Liver (tissue), 9 donors: ENCODE measurements around the gene KATNB1. TPM values are rescaled to one million over a fixed set of nuclear protein-coding genes. Genes with fewer than 3 reads are reported as not detected.

Experiments
- DNase-seq: peaks from one replicate; pipeline ENCODE4 v3.0.0-alpha.2; 2017; ENCODE audit warnings: low spot score
- H3K27ac ChIP-seq, 2 donors: one replicate each; pipeline ENCODE4 v1.7.0; 2013; ENCODE audit warnings: inconsistent platforms in 2 of 2, low read length in 2 of 2, control low read depth in 1 of 2, low read depth in 1 of 2, mild to moderate bottlenecking in 1 of 2
- H3K27me3 ChIP-seq, 4 donors: one replicate each; pipeline versions ENCODE4 v1.6.1 to v1.7.0; 2013; ENCODE audit warnings: low read length in 3 of 4, inconsistent platforms in 1 of 4, mild to moderate bottlenecking in 1 of 4, moderate library complexity in 1 of 4; ENCODE audit not compliant: control insufficient read depth in 4 of 4, insufficient read depth in 4 of 4
- H3K36me3 ChIP-seq, 4 donors: one replicate each; pipeline versions ENCODE4 v1.6.1 to v1.7.0; 2013; ENCODE audit warnings: low read length in 3 of 4, mild to moderate bottlenecking in 3 of 4, low read depth in 1 of 4, moderate library complexity in 1 of 4; ENCODE audit not compliant: control insufficient read depth in 4 of 4, insufficient read depth in 3 of 4
- H3K4me1 ChIP-seq, 4 donors: one replicate each; pipeline versions ENCODE4 v1.6.1 to v1.7.0; 2013; ENCODE audit warnings: low read length in 3 of 4, mild to moderate bottlenecking in 3 of 4, moderate library complexity in 1 of 4; ENCODE audit not compliant: control insufficient read depth in 4 of 4, insufficient read depth in 4 of 4
- H3K4me3 ChIP-seq, 3 donors: one replicate each; pipeline versions ENCODE4 v1.6.1 to v1.7.0; 2013; ENCODE audit warnings: low read length in 3 of 3, control low read depth in 1 of 3, low read depth in 1 of 3, mild to moderate bottlenecking in 1 of 3
- H3K9ac ChIP-seq, 2 donors: one replicate each; pipeline ENCODE4 v1.7.0; 2013; ENCODE audit warnings: low read length in 2 of 2, mild to moderate bottlenecking in 2 of 2, moderate library complexity in 2 of 2, control low read depth in 1 of 2, low read depth in 1 of 2
- H3K9me3 ChIP-seq, 4 donors: one replicate each; pipeline versions ENCODE4 v1.6.1 to v1.7.0; 2013; ENCODE audit warnings: low read length in 3 of 4; ENCODE audit not compliant: control insufficient read depth in 4 of 4
- ATF3 ChIP-seq: IDR thresholded peaks from 2 replicates; pipeline ENCODE4 v1.6.1; 2016; ENCODE audit warnings: antibody characterized with exemption
- CTCF ChIP-seq: fragments of 150-350 bp; IDR thresholded peaks from 2 replicates; pipeline ENCODE4 v1.5.1; 2017; ENCODE audit warnings: improper control_type of control experiment, low read depth, low read length; ENCODE audit not compliant: missing input control
- EGR1 ChIP-seq, 2 donors: IDR thresholded peaks; 2 replicates each; pipeline ENCODE4 v1.6.1; 2016 to 2018; ENCODE audit warnings: antibody characterized with exemption in 2 of 2, low read depth in 2 of 2
- FOXA1 ChIP-seq: IDR thresholded peaks from 2 replicates; pipeline ENCODE4 v1.6.1; 2016; ENCODE audit warnings: antibody characterized with exemption
- FOXA2 ChIP-seq: IDR thresholded peaks from 2 replicates; pipeline ENCODE4 v1.6.1; 2016; ENCODE audit warnings: antibody characterized with exemption
- GABPA ChIP-seq, 2 donors: IDR thresholded peaks in 1 of 2; conservative IDR thresholded peaks in 1 of 2; 2 replicates each; pipeline ENCODE4 v1.6.1; 2016; ENCODE audit warnings: antibody characterized with exemption in 2 of 2, mild to moderate bottlenecking in 1 of 2, moderate library complexity in 1 of 2
- HNF4A ChIP-seq, 2 donors: conservative IDR thresholded peaks; 2 replicates each; pipeline ENCODE4 v1.6.1; 2016; ENCODE audit warnings: antibody characterized with exemption in 2 of 2, mild to moderate bottlenecking in 2 of 2
- HNF4G ChIP-seq: IDR thresholded peaks from 2 replicates; pipeline ENCODE4 v1.6.1; 2016; ENCODE audit warnings: antibody characterized with exemption
- JUND ChIP-seq, 2 donors: IDR thresholded peaks; 2 replicates each; pipeline ENCODE4 v1.6.1; 2016; ENCODE audit warnings: antibody characterized with exemption in 2 of 2
- NR2F2 ChIP-seq: IDR thresholded peaks from 2 replicates; pipeline ENCODE4 v1.6.1; 2016; ENCODE audit warnings: antibody characterized with exemption
- RAD21 ChIP-seq, 2 donors: IDR thresholded peaks; 2 replicates each; pipeline ENCODE4 v1.6.1; 2016; ENCODE audit warnings: antibody characterized with exemption in 2 of 2, mild to moderate bottlenecking in 2 of 2
- REST ChIP-seq: IDR thresholded peaks from 2 replicates; pipeline ENCODE4 v1.6.1; 2016; ENCODE audit warnings: antibody characterized with exemption, mild to moderate bottlenecking
- RXRA ChIP-seq, 2 donors: IDR thresholded peaks; 2 replicates each; pipeline ENCODE4 v1.6.1; 2017 to 2018; ENCODE audit warnings: antibody characterized with exemption in 2 of 2, mild to moderate bottlenecking in 1 of 2
- SP1 ChIP-seq: IDR thresholded peaks from 2 replicates; pipeline ENCODE4 v1.6.1; 2018; ENCODE audit warnings: antibody characterized with exemption, mild to moderate bottlenecking
- TAF1 ChIP-seq: conservative IDR thresholded peaks from 2 replicates; pipeline ENCODE4 v1.6.1; 2016; ENCODE audit warnings: antibody characterized with exemption, mild to moderate bottlenecking
- YY1 ChIP-seq: IDR thresholded peaks from 2 replicates; pipeline ENCODE4 v1.6.1; 2016; ENCODE audit warnings: antibody characterized with exemption, mild to moderate bottlenecking
- WGBS: extraction: QIAGEN DNeasy Blood & Tissue Kit; methylation state at CpG from one replicate; pipeline ENCODE4 v1.1.7; 2013; 5-methylcytosine and 5-hydroxymethylcytosine counted together
- polyA plus RNA-seq, 2 donors: library from polyadenylated mRNA; stranded (reverse) in 1 of 2; unstranded in 1 of 2; fragments of 200-250 nt in 1 of 2; fragments of >200 nt in 1 of 2; fragmentation: Nextera tagmentation in 1 of 2; extraction: Ambion mirVana in 1 of 2; gene quantifications; one replicate each; pipeline versions ENCODE4 v1.2.1 to v1.2.3, GENCODE V29; 2013 to 2015
- total RNA-seq, 2 donors: library from RNA; depleted of rRNA; stranded (reverse); fragments of >200 nt; gene quantifications; one replicate each; pipeline ENCODE4 v1.2.3, GENCODE V29; 2014
- TF ChIP-seq, protein P1 (sequence below): IDR thresholded peaks from 2 replicates; pipeline ENCODE4 v1.6.1; 2016; ENCODE audit warnings: antibody characterized with exemption
- TF ChIP-seq, protein P2 (sequence below): IDR thresholded peaks from 2 replicates; pipeline ENCODE4 v1.6.1; 2016; ENCODE audit warnings: antibody characterized with exemption
- donor health status: healthy.
- donor health status: healthy.
- donor health status: healthy.
- donor health status: healthy.
- donor health status: healthy.

The KATNB1 gene
- total and polyA plus RNA-seq, 4 donors: 4.5 to 16.4 (median 7.5) TPM

GRCh38 chr16:57753448-57754353, 18.1 kb downstream of the KATNB1 start:
- no peak overlapping the region for H3K4me3 ChIP-seq
- no peak overlapping the region for H3K27ac ChIP-seq
- peaks cover 0 to 9% (median 4%) of the 10 kb centered on the region in 4 donors for H3K36me3 ChIP-seq
- H3K4me1 ChIP-seq: peaks cover 0 to 8% (median 2%) of the 10 kb centered on the region in 4 donors
- H3K9me3 ChIP-seq: no peaks in the 10 kb centered on the region
- H3K9ac ChIP-seq: no peak overlapping the region
- DNase-seq: no peak
- TF ChIP-seq ATF3: no peak
- no peak for TF ChIP-seq HNF4G
- TF ChIP-seq, protein P1, sequence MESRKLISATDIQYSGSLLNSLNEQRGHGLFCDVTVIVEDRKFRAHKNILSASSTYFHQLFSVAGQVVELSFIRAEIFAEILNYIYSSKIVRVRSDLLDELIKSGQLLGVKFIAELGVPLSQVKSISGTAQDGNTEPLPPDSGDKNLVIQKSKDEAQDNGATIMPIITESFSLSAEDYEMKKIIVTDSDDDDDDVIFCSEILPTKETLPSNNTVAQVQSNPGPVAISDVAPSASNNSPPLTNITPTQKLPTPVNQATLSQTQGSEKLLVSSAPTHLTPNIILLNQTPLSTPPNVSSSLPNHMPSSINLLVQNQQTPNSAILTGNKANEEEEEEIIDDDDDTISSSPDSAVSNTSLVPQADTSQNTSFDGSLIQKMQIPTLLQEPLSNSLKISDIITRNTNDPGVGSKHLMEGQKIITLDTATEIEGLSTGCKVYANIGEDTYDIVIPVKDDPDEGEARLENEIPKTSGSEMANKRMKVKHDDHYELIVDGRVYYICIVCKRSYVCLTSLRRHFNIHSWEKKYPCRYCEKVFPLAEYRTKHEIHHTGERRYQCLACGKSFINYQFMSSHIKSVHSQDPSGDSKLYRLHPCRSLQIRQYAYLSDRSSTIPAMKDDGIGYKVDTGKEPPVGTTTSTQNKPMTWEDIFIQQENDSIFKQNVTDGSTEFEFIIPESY: no peak
- TF ChIP-seq FOXA2: no peak
- TF ChIP-seq SP1: no peak
- no peak for TF ChIP-seq TAF1
- TF ChIP-seq GABPA (IDR thresholded peaks at IDR 0.05 in 1 of 2, conservative IDR thresholded peaks at IDR 0.05 in 1 of 2): no peak
- TF ChIP-seq CTCF: no peak
- TF ChIP-seq YY1: no peak
- TF ChIP-seq REST: no peak
- TF ChIP-seq EGR1 (IDR thresholded peaks at IDR 0.05; ENCODE audit: low read depth in 2 of 2): no peak
- no peak for TF ChIP-seq HNF4A (conservative IDR thresholded peaks at IDR 0.05)
- TF ChIP-seq FOXA1: no peak
- no peak for TF ChIP-seq JUND (IDR thresholded peaks at IDR 0.05)
- TF ChIP-seq RXRA (IDR thresholded peaks at IDR 0.05): no peak
- no peak for TF ChIP-seq RAD21 (IDR thresholded peaks at IDR 0.05)
- TF ChIP-seq NR2F2: no peak
- TF ChIP-seq, protein P2, sequence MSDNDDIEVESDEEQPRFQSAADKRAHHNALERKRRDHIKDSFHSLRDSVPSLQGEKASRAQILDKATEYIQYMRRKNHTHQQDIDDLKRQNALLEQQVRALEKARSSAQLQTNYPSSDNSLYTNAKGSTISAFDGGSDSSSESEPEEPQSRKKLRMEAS: no peak
- 94% methylated on average over 32 of the region's 32 CpGs for WGBS
- H3K27me3 ChIP-seq: no peaks in the 10 kb centered on the region
